Thymus (tissue), 11 donors: ENCODE measurements around the gene CCNG2. TPM values are rescaled to one million over a fixed set of nuclear protein-coding genes. Genes with fewer than 3 reads are reported as not detected.

Experiments used
- DNase-seq, 9 donors: peaks; one replicate each; pipeline ENCODE4 v3.0.0-alpha.2; 2013; ENCODE audit warnings: low spot score in 9 of 9, low read depth in 6 of 9, missing footprints in 1 of 9
- H3K27ac ChIP-seq, 2 donors: one replicate each; pipeline ENCODE4 v1.5.1; 2013; ENCODE audit warnings: control low read depth in 1 of 2, low read depth in 1 of 2, low read length in 1 of 2, mild to moderate bottlenecking in 1 of 2, moderate library complexity in 1 of 2
- H3K27me3 ChIP-seq, 2 donors: one replicate each; pipeline ENCODE4 v1.5.1; 2013; ENCODE audit warnings: low read length in 1 of 2; ENCODE audit not compliant: control insufficient read depth in 2 of 2, insufficient read depth in 1 of 2
- H3K36me3 ChIP-seq, 2 donors: one replicate each; pipeline ENCODE4 v1.5.1; 2013; ENCODE audit warnings: low read length in 1 of 2, mild to moderate bottlenecking in 1 of 2, moderate library complexity in 1 of 2; ENCODE audit not compliant: control insufficient read depth in 2 of 2, insufficient read depth in 2 of 2
- H3K4me1 ChIP-seq, 2 donors: one replicate each; pipeline ENCODE4 v1.5.1; 2013; ENCODE audit warnings: low read length in 2 of 2; ENCODE audit not compliant: control insufficient read depth in 2 of 2, insufficient read depth in 2 of 2
- H3K4me3 ChIP-seq, 2 donors: one replicate each; pipeline ENCODE4 v1.5.1; 2013; ENCODE audit warnings: low read length in 2 of 2, control low read depth in 1 of 2, mild to moderate bottlenecking in 1 of 2
- H3K9me3 ChIP-seq, 2 donors: one replicate each; pipeline ENCODE4 v1.5.1; 2013; ENCODE audit warnings: low read length in 1 of 2, mild to moderate bottlenecking in 1 of 2; ENCODE audit not compliant: control insufficient read depth in 2 of 2, insufficient read depth in 1 of 2
- WGBS: extraction: QIAGEN DNeasy Blood & Tissue Kit; methylation state at CpG from one replicate; pipeline ENCODE4 v1.1.7; 2013; 5-methylcytosine and 5-hydroxymethylcytosine counted together
- polyA plus RNA-seq: library from polyadenylated mRNA; stranded (reverse); fragments of 200-250 nt; gene quantifications from one replicate; pipeline ENCODE4 v1.2.3, GENCODE V29; 2013
- total RNA-seq: library from RNA; stranded (reverse); fragments of 120-200 nt; gene quantifications from one replicate; pipeline ENCODE4 v1.2.4, GENCODE V29; 2013
- donor health status: healthy.

The CCNG2 gene
- total and polyA plus RNA-seq, 2 donors = 32.8 to 47.8 TPM

- Histone ChIP-seq H3K27ac (no peak overlapping the region), H3K4me1 (peaks cover 8 to 10% of the 10 kb centered on the region in 2 donors)
- WGBS = 94% methylated on average over 4 of the region's 4 CpGs
Measured at GRCh38 chr4:77163641-77164040, 6.6 kb downstream of the CCNG2 start.

GRCh38 chr4:77167173-77167572 lies 10.2 kb downstream of the CCNG2 start:
- no peak for DNase-seq
- Histone ChIP-seq H3K36me3 (peaks cover 36 to 86% of the 10 kb centered on the region in 2 donors), H3K27me3 (no peaks in the 10 kb centered on the region), H3K9me3 (no peaks in the 10 kb centered on the region), H3K27ac (no peak overlapping the region), H3K4me3 (no peak overlapping the region), H3K4me1 (peaks cover 0 to 7% of the 10 kb centered on the region in 2 donors)
- WGBS = 98% methylated on average over 1 of the region's 1 CpG

More at GRCh38 chr4:77163641-77164040, 6.6 kb downstream of the CCNG2 start:
- Histone ChIP-seq H3K36me3 (peaks cover 29 to 91% of the 10 kb centered on the region in 2 donors), H3K9me3 (no peaks in the 10 kb centered on the region), H3K4me3 (no peak overlapping the region), H3K27me3 (no peaks in the 10 kb centered on the region)
- DNase-seq = no peak

GRCh38 chr4:77167866-77168265 lies 10.9 kb downstream of the CCNG2 start:
- Histone ChIP-seq H3K4me1 (peaks cover 0 to 3% of the 10 kb centered on the region in 2 donors), H3K27me3 (no peaks in the 10 kb centered on the region), H3K9me3 (no peaks in the 10 kb centered on the region), H3K27ac (no peak overlapping the region), H3K4me3 (no peak overlapping the region), H3K36me3 (peaks cover 29 to 79% of the 10 kb centered on the region in 2 donors)
- 67% methylated on average over 3 of the region's 3 CpGs for WGBS
- no peak for DNase-seq

- H3K27me3 ChIP-seq = no peaks in the 10 kb centered on the region
- no peak for DNase-seq
- H3K36me3 ChIP-seq = peaks cover 19 to 63% of the 10 kb centered on the region in 2 donors
- 89% methylated on average over 3 of the region's 3 CpGs for WGBS
- H3K4me3 ChIP-seq = no peak overlapping the region
- H3K27ac ChIP-seq = no peak overlapping the region
- H3K4me1 ChIP-seq = peaks cover 0 to 2% of the 10 kb centered on the region in 2 donors
- H3K9me3 ChIP-seq = no peaks in the 10 kb centered on the region
Measured at GRCh38 chr4:77169481-77169880, 12.5 kb downstream of the CCNG2 start.

- peaks cover 16 to 49% of the 10 kb centered on the region in 2 donors for H3K36me3 ChIP-seq
- H3K9me3 ChIP-seq = no peaks in the 10 kb centered on the region
- H3K27ac ChIP-seq = no peak overlapping the region
- H3K4me1 ChIP-seq = no peaks in the 10 kb centered on the region
- H3K27me3 ChIP-seq = no peaks in the 10 kb centered on the region
- 91% methylated on average over 4 of the region's 4 CpGs for WGBS
- H3K4me3 ChIP-seq = no peak overlapping the region
- DNase-seq = no peak
Measured at GRCh38 chr4:77170926-77171325, 13.9 kb downstream of the CCNG2 start.

- Histone ChIP-seq H3K36me3 (peaks cover 15 to 38% of the 10 kb centered on the region in 2 donors), H3K27me3 (no peaks in the 10 kb centered on the region), H3K9me3 (no peaks in the 10 kb centered on the region), H3K27ac (no peak overlapping the region), H3K4me1 (no peaks in the 10 kb centered on the region), H3K4me3 (no peak overlapping the region)
- WGBS = 95% methylated on average over 3 of the region's 3 CpGs
- no peak for DNase-seq
Measured at GRCh38 chr4:77172336-77172735, 15.3 kb downstream of the CCNG2 start.

- Histone ChIP-seq H3K4me3 (no peak overlapping the region), H3K4me1 (no peaks in the 10 kb centered on the region), H3K9me3 (no peaks in the 10 kb centered on the region), H3K27me3 (no peaks in the 10 kb centered on the region), H3K27ac (no peak overlapping the region), H3K36me3 (peaks cover 6 to 17% of the 10 kb centered on the region in 2 donors)
- no peak for DNase-seq
- WGBS = 63% methylated on average over 3 of the region's 3 CpGs
Measured at GRCh38 chr4:77174426-77174825, 17.4 kb downstream of the CCNG2 start.

- DNase-seq = no peak
- H3K27ac ChIP-seq = no peak overlapping the region
- H3K4me1 ChIP-seq = no peaks in the 10 kb centered on the region
- H3K27me3 ChIP-seq = no peaks in the 10 kb centered on the region
- H3K4me3 ChIP-seq = no peak overlapping the region
- peaks cover 0 to 9% of the 10 kb centered on the region in 2 donors for H3K36me3 ChIP-seq
- 90% methylated on average over 3 of the region's 3 CpGs for WGBS
- no peaks in the 10 kb centered on the region for H3K9me3 ChIP-seq
Measured at GRCh38 chr4:77175201-77175611, 18.2 kb downstream of the CCNG2 start.

GRCh38 chr4:77176640-77177039 lies 19.6 kb downstream of the CCNG2 start:
- H3K4me3 ChIP-seq = no peak overlapping the region
- no peaks in the 10 kb centered on the region for H3K36me3 ChIP-seq
- DNase-seq = no peak
- no peaks in the 10 kb centered on the region for H3K27me3 ChIP-seq
- WGBS = 94% methylated on average over 6 of the region's 6 CpGs
- no peaks in the 10 kb centered on the region for H3K9me3 ChIP-seq
- no peak overlapping the region for H3K27ac ChIP-seq
- H3K4me1 ChIP-seq = no peaks in the 10 kb centered on the region

GRCh38 chr4:77177199-77177598 lies 20.2 kb downstream of the CCNG2 start:
- Histone ChIP-seq H3K27me3 (no peaks in the 10 kb centered on the region), H3K4me1 (no peaks in the 10 kb centered on the region), H3K36me3 (no peaks in the 10 kb centered on the region), H3K4me3 (no peak overlapping the region), H3K27ac (no peak overlapping the region), H3K9me3 (no peaks in the 10 kb centered on the region)
- DNase-seq = no peak
- WGBS = 94% methylated on average over 3 of the region's 3 CpGs
